MCF 10A (cell line): ENCODE data around the gene HUS1. TPM values are rescaled to one million over a fixed set of nuclear protein-coding genes. Genes with fewer than 3 reads are reported as not detected.
A peak's percentile ranks its signal among the peaks of the same experiment; 100 is the strongest.

ENCODE experiments used
- BruUV-seq: library from RNA; stranded (reverse); fragments of 400-500 nt; replicated peaks from 2 replicates; lab custom pipeline; 2021; lab: Mats Ljungman, UMichigan
- CTCF ChIA-PET: fragments of 300-600 bp; sonication (Branson Sonifier 250); formaldehyde crosslinking; extraction: SDS; loops from one replicate; lab custom pipeline; 2021; ENCODE audit warnings: antibody characterized with exemption, inconsistent platforms; lab: Yijun Ruan, JAX
- POLR2A ChIA-PET: fragments of 300-600, 350-650 bp; sonication (Branson Sonifier 250); formaldehyde crosslinking; extraction: SDS; loops from one replicate; lab custom pipeline; 2020; ENCODE audit warnings: antibody characterized with exemption, inconsistent platforms; lab: Yijun Ruan, JAX
- DNase-seq: peaks from one replicate; pipeline ENCODE4 v3.0.0-alpha.2; 2018; ENCODE audit not compliant: unreplicated experiment
- H3K27ac Mint-ChIP-seq: one replicate; pipeline ENCODE4 v1.8.0; 2022; ENCODE audit warnings: mild to moderate bottlenecking, low read depth, mixed read lengths; ENCODE audit not compliant: unreplicated experiment
- H3K27me3 Mint-ChIP-seq: one replicate; pipeline ENCODE4 v1.8.0; 2022; ENCODE audit warnings: mixed read lengths; ENCODE audit not compliant: insufficient read depth, unreplicated experiment
- H3K36me3 Mint-ChIP-seq: one replicate; pipeline ENCODE4 v1.8.0; 2022; ENCODE audit warnings: mild to moderate bottlenecking, moderate library complexity, mixed read lengths; ENCODE audit not compliant: insufficient read depth, unreplicated experiment
- H3K4me1 Mint-ChIP-seq: one replicate; pipeline ENCODE4 v1.8.0; 2022; ENCODE audit warnings: mixed read lengths; ENCODE audit not compliant: insufficient read depth, unreplicated experiment
- H3K4me3 Mint-ChIP-seq: one replicate; pipeline ENCODE4 v1.8.0; 2022; ENCODE audit warnings: mild to moderate bottlenecking, moderate library complexity, mixed read lengths; ENCODE audit not compliant: unreplicated experiment
- H3K9me3 Mint-ChIP-seq: one replicate; pipeline ENCODE4 v1.8.0; 2022; ENCODE audit warnings: mixed read lengths; ENCODE audit not compliant: unreplicated experiment
- CTCF ChIP-seq: fragments of 200-600 bp; IDR thresholded peaks from one replicate; pipeline ENCODE4 v1.8.0; 2022; ENCODE audit warnings: antibody characterized with exemption, mild to moderate bottlenecking; ENCODE audit not compliant: unreplicated experiment
- intact Hi-C: fragments of 100-400 bp; cut with micrococcal nuclease; formaldehyde crosslinking; loops from 2 replicates; pipeline ENCODE4 v1.14.1; 2022
- total RNA-seq: library from RNA; stranded (reverse); gene quantifications from 2 replicates; pipeline ENCODE4 v1.2.3, GENCODE V29; 2022

Gene HUS1
- total RNA-seq, 1 experiment from 2014 or later: 42.8 TPM

- Mint-ChIP-seq H3K27ac (no peak overlapping the region), H3K9me3 (no peaks in the 10 kb centered on the region), H3K4me3 (no peak overlapping the region), H3K4me1 (no peaks in the 10 kb centered on the region), H3K36me3 (peaks cover 21% of the 10 kb centered on the region), H3K27me3 (no peaks in the 10 kb centered on the region)
- intact Hi-C loops: no loop called here
- DNase-seq: no peak
- ChIA-PET CTCF (interaction anchor here (0.7 to 12.6 kb wide), 4 partner anchors 9 to 172 kb away, joined by 3 to 314 read pairs (median 14); no protein-coding TSS in a partner anchor), POLR2A (interaction anchor here (1.4 kb wide), 1 partner anchor 9 kb away, joined by 3 read pairs; no protein-coding TSS in a partner anchor)
- BruUV-seq: no TSS peak
- no peak for TF ChIP-seq CTCF
Observed at GRCh38 chr7:47953822-47954221, 25.6 kb downstream of the HUS1 start.

GRCh38 chr7:47952224-47952623 lies 27.2 kb downstream of the HUS1 start:
- CTCF ChIA-PET: interaction anchor here (0.9 to 12.6 kb wide), 3 partner anchors 15 to 155 kb away, joined by 3 to 314 read pairs (median 5); no protein-coding TSS in a partner anchor

DNA sequence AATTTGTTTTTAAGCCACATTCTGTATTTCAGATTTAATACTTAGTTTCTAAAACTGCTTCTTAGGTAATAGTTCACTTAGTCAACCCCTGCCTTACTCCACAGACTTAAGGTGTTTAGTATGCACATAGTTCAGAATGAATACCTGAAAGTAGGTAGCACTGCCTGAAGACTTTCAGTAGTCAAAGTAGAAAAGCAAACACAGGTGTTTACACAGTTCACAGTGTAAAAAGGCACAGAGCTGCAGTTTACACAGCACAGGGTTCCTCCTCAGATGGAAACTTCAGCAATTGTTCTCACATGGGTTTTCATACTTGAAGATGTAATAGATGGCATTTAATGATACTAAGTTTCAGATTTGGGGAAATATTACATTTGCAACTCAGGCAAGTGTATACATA lies 28.0 kb downstream of the HUS1 start:
- BruUV-seq: no TSS peak
- ChIA-PET CTCF (interaction anchor here (12.6 kb wide), 1 partner anchor 156 kb away, joined by 314 read pairs; no protein-coding TSS in a partner anchor), POLR2A (no interaction called here)
- Mint-ChIP-seq H3K4me3 (no peak overlapping the region), H3K9me3 (no peaks in the 10 kb centered on the region), H3K36me3 (peaks cover 15% of the 10 kb centered on the region), H3K27ac (no peak overlapping the region), H3K4me1 (no peaks in the 10 kb centered on the region), H3K27me3 (no peaks in the 10 kb centered on the region)
- no peak for DNase-seq
- TF ChIP-seq CTCF: no peak
- intact Hi-C loops: no loop called here

More at GRCh38 chr7:47952224-47952623, 27.2 kb downstream of the HUS1 start:
- Mint-ChIP-seq H3K4me3 (no peak overlapping the region), H3K4me1 (no peaks in the 10 kb centered on the region), H3K27me3 (no peaks in the 10 kb centered on the region), H3K27ac (no peak overlapping the region), H3K36me3 (peaks cover 21% of the 10 kb centered on the region), H3K9me3 (no peaks in the 10 kb centered on the region)
- DNase-seq: no peak
- intact Hi-C loops: no loop called here
- POLR2A ChIA-PET: no interaction called here
- BruUV-seq: no TSS peak
- TF ChIP-seq CTCF: no peak

DNA sequence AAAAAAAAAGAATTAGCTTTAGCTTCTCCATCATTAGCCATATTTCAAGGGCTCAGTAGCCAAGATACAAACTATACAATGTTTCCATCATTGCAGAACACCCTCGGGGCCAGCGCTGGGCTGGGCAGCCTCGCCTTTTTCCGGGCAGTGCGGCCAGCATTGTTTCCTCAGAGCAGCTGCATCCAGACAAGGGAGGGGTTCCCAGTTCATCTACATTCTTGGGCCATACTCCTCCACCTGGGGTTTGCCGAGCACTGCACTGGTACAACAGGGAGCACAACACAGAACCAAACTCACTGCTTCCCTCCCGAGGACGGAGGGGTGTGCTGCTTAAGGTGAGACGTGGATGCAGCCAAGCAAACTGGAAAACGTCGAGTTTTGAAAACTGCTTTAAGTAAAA lies 28.7 kb downstream of the HUS1 start:
- Mint-ChIP-seq H3K9me3 (no peaks in the 10 kb centered on the region), H3K36me3 (peaks cover 15% of the 10 kb centered on the region), H3K27ac (no peak overlapping the region), H3K4me3 (no peak overlapping the region), H3K4me1 (no peaks in the 10 kb centered on the region), H3K27me3 (no peaks in the 10 kb centered on the region)
- ChIA-PET CTCF (interaction anchor here (8.3 to 12.6 kb wide), 2 partner anchors 156 to 206 kb away, joined by 149 to 314 read pairs; no protein-coding TSS in a partner anchor), POLR2A (no interaction called here)
- intact Hi-C loops: no loop called here
- no TSS peak for BruUV-seq
- no peak for TF ChIP-seq CTCF
- DNase-seq: peak; percentile 68
